Psoas muscle (tissue), 8 donors: Measurements from ENCODE around the gene ADCY9. TPM values are rescaled to one million over a fixed set of nuclear protein-coding genes. Genes with fewer than 3 reads are reported as not detected.
A peak's percentile ranks its signal among the peaks of the same experiment; 100 is the strongest.

Source experiments
- ATAC-seq, 4 donors: fragments of 200-7000 bp; cut with Tn5 transposase; one replicate each; pipeline ENCODE4 v1.9.1; 2020; ENCODE audit warnings: moderate library complexity in 3 of 4, mild to moderate bottlenecking in 2 of 4
- DNase-seq, 2 donors: peaks; one replicate each; pipeline ENCODE4 v3.0.0-alpha.2; 2020
- H3K27ac ChIP-seq: fragments of 200-600 bp; one replicate; pipeline ENCODE4 v1.8.0; 2022
- H3K27me3 ChIP-seq, 3 donors: fragments of 200-600 bp in 1 of 3; one replicate each; pipeline versions ENCODE4 v1.6.1 to v1.8.0; 2013 to 2022; ENCODE audit warnings: low read length in 2 of 3, mild to moderate bottlenecking in 2 of 3, moderate library complexity in 1 of 3; ENCODE audit not compliant: insufficient read depth in 3 of 3
- H3K36me3 ChIP-seq, 2 donors: fragments of 200-600 bp in 1 of 2; one replicate each; pipeline versions ENCODE4 v1.6.1 to v1.8.0; 2013 to 2022; ENCODE audit warnings: low read depth in 1 of 2, mild to moderate bottlenecking in 1 of 2, moderate library complexity in 1 of 2; ENCODE audit not compliant: insufficient read depth in 1 of 2
- H3K4me1 ChIP-seq: fragments of 200-600 bp; one replicate; pipeline ENCODE4 v1.8.0; 2022
- H3K4me3 ChIP-seq: fragments of 200-600 bp; one replicate; pipeline ENCODE4 v1.8.0; 2022; ENCODE audit warnings: mild to moderate bottlenecking
- H3K9me3 ChIP-seq: fragments of 200-600 bp; one replicate; pipeline ENCODE4 v1.8.0; 2022
- WGBS, 3 donors: extraction: QIAGEN DNeasy Blood & Tissue Kit; methylation state at CpG; one replicate each; pipeline versions ENCODE4 v1.1.6 to v1.1.7; 2013; 5-methylcytosine and 5-hydroxymethylcytosine counted together
- intact Hi-C, 2 donors: fragments of 100-400 bp; cut with DNase I; formaldehyde crosslinking; loops; one replicate each; pipeline versions ENCODE4 v1.11.0 to v1.14.2; 2022
- polyA plus RNA-seq, 3 donors: library from polyadenylated mRNA; stranded (reverse); fragments of 200-250 nt; gene quantifications; one replicate each; pipeline ENCODE4 v1.2.3, GENCODE V29; 2013
- total RNA-seq, 4 donors: library from RNA; stranded (reverse); fragmentation: NEBNext Ultra II Directional in 2 of 4; extraction: Animal tissue kit (Norgen Biotek cat#: 25700) in 2 of 4; gene quantifications; one replicate each; pipeline versions ENCODE4 v1.2.1 to v1.2.4, GENCODE V29; 2021 to 2023
- TF ChIP-seq, protein P1 (sequence below): fragments of 200-600 bp; IDR thresholded peaks from one replicate; pipeline ENCODE4 v1.8.0; 2022; ENCODE audit warnings: antibody characterized with exemption
- donor health status: healthy with polysubstance abuse.
- donor health status: DM: no; HTN: no; CAD: no; lungs with moderate emphysema.
- donor health status: Bipolar disorder and iron deficiency.
- donor health status: healthy.
- donor health status: DM: yes; HTN: yes; CAD: no.
- donor health status: DM: no; HTN: no; CAD: no.
- donor health status: DM: no; HTN: no; CAD: no.
- donor health status: DM: yes; HTN: yes; CAD: no.

The ADCY9 gene
- total and polyA plus RNA-seq, 7 donors = 9.0 to 134 (median 44.9) TPM

DNA sequence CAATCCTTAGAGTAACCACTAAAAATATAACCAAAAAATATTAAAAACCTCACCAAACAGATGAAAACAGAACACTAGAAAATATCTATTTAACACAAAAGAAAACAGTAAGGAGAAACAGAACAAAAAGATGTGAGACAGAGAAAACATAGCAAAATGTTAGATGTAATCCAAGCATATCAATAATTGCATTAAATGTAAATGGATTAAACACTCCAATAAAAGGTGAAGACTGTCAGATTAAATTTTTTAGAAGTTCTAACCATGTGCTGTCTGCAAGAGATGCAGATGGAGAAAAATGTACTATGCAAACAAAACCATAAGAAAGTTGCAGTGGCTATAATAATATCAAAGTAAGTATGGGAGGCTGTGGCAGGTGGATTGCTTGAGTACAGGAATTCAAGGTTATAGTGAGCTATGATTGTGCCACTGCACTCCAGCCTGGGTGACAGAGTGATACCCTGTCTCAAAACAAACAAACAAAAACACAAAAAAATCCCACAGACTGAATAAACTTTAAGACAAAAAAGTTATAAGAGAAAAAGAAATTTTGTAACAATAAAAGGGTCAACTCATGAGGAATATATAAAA lies 53.9 kb downstream of the ADCY9 start:
- ATAC-seq (no peak), DNase-seq (no peak)
- no peak overlapping the region for H3K27ac ChIP-seq
- H3K36me3 ChIP-seq = no peaks in the 10 kb centered on the region
- H3K9me3 ChIP-seq = peaks cover 33% of the 10 kb centered on the region
- H3K4me3 ChIP-seq = no peak overlapping the region
- no peaks in the 10 kb centered on the region for H3K27me3 ChIP-seq
- peaks cover 14% of the 10 kb centered on the region for H3K4me1 ChIP-seq
- TF ChIP-seq, protein P1, sequence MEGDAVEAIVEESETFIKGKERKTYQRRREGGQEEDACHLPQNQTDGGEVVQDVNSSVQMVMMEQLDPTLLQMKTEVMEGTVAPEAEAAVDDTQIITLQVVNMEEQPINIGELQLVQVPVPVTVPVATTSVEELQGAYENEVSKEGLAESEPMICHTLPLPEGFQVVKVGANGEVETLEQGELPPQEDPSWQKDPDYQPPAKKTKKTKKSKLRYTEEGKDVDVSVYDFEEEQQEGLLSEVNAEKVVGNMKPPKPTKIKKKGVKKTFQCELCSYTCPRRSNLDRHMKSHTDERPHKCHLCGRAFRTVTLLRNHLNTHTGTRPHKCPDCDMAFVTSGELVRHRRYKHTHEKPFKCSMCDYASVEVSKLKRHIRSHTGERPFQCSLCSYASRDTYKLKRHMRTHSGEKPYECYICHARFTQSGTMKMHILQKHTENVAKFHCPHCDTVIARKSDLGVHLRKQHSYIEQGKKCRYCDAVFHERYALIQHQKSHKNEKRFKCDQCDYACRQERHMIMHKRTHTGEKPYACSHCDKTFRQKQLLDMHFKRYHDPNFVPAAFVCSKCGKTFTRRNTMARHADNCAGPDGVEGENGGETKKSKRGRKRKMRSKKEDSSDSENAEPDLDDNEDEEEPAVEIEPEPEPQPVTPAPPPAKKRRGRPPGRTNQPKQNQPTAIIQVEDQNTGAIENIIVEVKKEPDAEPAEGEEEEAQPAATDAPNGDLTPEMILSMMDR = no peak
- intact Hi-C loops = no loop called here

DNA sequence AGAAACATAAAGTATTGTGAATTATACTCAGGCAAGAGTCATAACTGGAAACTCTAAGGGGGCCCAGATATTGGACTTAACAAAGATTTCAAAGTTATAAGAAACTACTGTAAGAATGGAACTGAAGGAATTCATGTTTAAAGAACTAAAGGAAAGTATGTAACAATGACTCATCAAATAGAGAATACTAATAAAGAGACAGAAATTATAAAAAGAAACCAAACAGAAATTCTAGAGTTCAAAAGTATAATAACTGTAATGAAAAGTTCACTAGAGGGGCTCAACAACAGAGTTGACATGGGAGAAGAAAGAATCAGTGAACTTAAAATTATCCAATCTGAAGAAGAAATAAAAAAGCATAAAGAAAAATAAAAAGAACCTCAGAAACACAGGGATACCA lies 55.4 kb downstream of the ADCY9 start:
- TF ChIP-seq, protein P1 = no peak
- Histone ChIP-seq H3K36me3 (no peaks in the 10 kb centered on the region), H3K9me3 (peaks cover 33% of the 10 kb centered on the region), H3K27ac (peak overlapping the region; percentile 44), H3K4me1 (peaks cover 10% of the 10 kb centered on the region), H3K27me3 (no peaks in the 10 kb centered on the region), H3K4me3 (no peak overlapping the region)
- no peak for DNase-seq
- intact Hi-C loops = no loop called here
- no peak for ATAC-seq

DNA sequence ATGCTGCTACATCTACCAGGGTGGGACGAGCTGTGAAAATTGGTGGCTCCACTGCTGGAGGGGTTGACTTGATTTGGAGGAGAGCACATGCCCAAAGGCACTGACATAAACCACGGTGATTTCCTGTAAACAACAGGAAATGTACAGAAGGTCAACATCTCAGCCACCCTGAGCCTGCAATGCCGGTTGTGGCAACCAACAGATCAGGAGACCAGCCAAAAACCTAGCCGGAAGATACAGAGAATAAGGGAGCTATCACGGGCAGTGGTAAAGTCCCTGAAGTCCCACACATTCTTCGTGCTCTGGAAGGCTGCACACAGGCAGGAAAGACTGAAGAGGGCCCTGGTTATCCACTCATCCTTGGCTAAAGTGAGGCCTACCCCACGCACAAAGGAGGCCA lies 56.2 kb downstream of the ADCY9 start:
- intact Hi-C loops = no loop called here
- Histone ChIP-seq H3K4me1 (peaks cover 10% of the 10 kb centered on the region), H3K9me3 (peaks cover 33% of the 10 kb centered on the region), H3K36me3 (no peaks in the 10 kb centered on the region), H3K27ac (peak overlapping the region; percentile 44), H3K4me3 (no peak overlapping the region), H3K27me3 (no peaks in the 10 kb centered on the region)
- DNase-seq = no peak
- ATAC-seq = peak in 2 of 4 donors; percentile 18 to 19
- 59 to 76% (median 62%) methylated on average over 7 of the region's 7 CpGs for WGBS, 3 donors
- TF ChIP-seq, protein P1 = no peak

DNA sequence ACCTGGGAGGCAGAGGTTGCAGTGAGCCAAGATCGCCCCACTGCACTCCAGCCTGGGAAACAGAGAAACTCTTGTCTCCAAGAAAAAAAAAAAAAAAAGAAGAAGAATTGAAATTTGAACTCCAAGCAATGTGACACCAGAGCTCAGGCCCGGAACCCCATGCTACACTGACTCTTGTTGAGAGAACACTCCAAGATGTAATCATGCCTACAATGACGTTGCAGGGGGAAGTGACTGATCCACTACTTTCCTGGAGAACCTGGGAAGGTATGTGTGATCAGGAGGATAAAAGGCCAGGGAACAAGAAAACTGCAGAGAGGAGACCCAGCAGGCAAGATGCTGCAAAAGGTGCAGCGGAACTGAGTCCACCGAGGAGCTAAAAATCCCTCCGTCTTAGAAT lies 57.9 kb downstream of the ADCY9 start:
- H3K36me3 ChIP-seq = no peaks in the 10 kb centered on the region
- no peak overlapping the region for H3K4me3 ChIP-seq
- no peak for DNase-seq
- intact Hi-C loops = no loop called here
- 64 to 72% (median 66%) methylated on average over 6 of the region's 6 CpGs for WGBS, 3 donors
- TF ChIP-seq, protein P1 = no peak
- H3K4me1 ChIP-seq = peaks cover 19% of the 10 kb centered on the region
- peaks cover 27% of the 10 kb centered on the region for H3K9me3 ChIP-seq
- H3K27me3 ChIP-seq = no peaks in the 10 kb centered on the region
- peak overlapping the region; percentile 17 for H3K27ac ChIP-seq
- ATAC-seq = no peak

DNA sequence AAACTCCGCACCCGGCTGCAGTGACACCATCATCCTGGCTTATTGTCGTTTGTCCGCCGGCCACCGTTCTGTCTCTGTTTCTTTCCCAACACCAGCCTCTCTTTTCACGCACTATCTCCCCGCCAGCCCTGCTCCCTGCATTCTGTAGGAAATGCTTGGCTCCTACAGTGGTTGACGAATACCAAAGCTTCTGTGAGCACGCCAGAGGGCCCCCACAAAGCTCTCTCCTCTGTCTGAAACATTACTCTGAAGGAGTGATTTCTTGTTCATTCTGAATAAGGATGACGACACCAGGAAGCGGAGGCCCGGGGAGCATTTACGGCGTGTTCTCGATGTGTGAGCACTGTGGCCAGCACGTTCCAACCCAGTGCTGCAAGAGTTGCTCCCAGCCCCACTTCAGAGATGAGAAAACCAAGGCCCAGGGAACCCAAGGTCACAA lies 58.8 kb downstream of the ADCY9 start:
- intact Hi-C loops = no loop called here
- TF ChIP-seq, protein P1 = no peak
- DNase-seq = no peak
- no peak for ATAC-seq
- H3K4me3 ChIP-seq = no peak overlapping the region
- no peak overlapping the region for H3K27ac ChIP-seq
- H3K9me3 ChIP-seq = peaks cover 21% of the 10 kb centered on the region
- H3K27me3 ChIP-seq = no peaks in the 10 kb centered on the region
- peaks cover 26% of the 10 kb centered on the region for H3K4me1 ChIP-seq
- WGBS, 3 donors = 94 to 97% (median 95%) methylated on average over 17 of the region's 17 CpGs
- no peaks in the 10 kb centered on the region for H3K36me3 ChIP-seq
